Naive B cell (primary cell): ENCODE data around the gene EPHB4. TPM values are rescaled to one million over a fixed set of nuclear protein-coding genes. Genes with fewer than 3 reads are reported as not detected.

Source experiments
- ATAC-seq, 2 donors: fragments of 150-1000 bp; cut with Tn5 transposase; 2 replicates each; pipeline ENCODE4 v1.10.0; 2021; ENCODE audit warnings: low read depth in 2 of 2, mild to moderate bottlenecking in 2 of 2, moderate library complexity in 2 of 2
- DNase-seq: peaks from one replicate; pipeline ENCODE4 v3.0.0; 2022
- H3K27ac Mint-ChIP-seq, 6 donors: one replicate each; pipeline ENCODE4 v1.8.0; 2020 to 2022; ENCODE audit warnings: mild to moderate bottlenecking in 6 of 6, mixed read lengths in 6 of 6, moderate library complexity in 5 of 6, inconsistent platforms in 2 of 6
- H3K27me3 Mint-ChIP-seq, 3 donors: one replicate each; pipeline ENCODE4 v1.8.0; 2021 to 2022; ENCODE audit warnings: mixed read lengths in 3 of 3, mild to moderate bottlenecking in 1 of 3
- H3K36me3 Mint-ChIP-seq, 2 donors: one replicate each; pipeline ENCODE4 v1.8.0; 2020 to 2022; ENCODE audit warnings: mixed read lengths in 2 of 2, inconsistent platforms in 1 of 2, mild to moderate bottlenecking in 1 of 2
- H3K4me1 Mint-ChIP-seq, 3 donors: one replicate each; pipeline ENCODE4 v1.8.0; 2020 to 2022; ENCODE audit warnings: mixed read lengths in 3 of 3, inconsistent platforms in 1 of 3, mild to moderate bottlenecking in 1 of 3, moderate library complexity in 1 of 3
- H3K4me3 Mint-ChIP-seq, 8 donors: one replicate each; pipeline ENCODE4 v1.8.0; 2020 to 2022; ENCODE audit warnings: mild to moderate bottlenecking in 8 of 8, mixed read lengths in 8 of 8, moderate library complexity in 8 of 8, inconsistent platforms in 2 of 8
- H3K9me3 Mint-ChIP-seq, 7 donors: one replicate each; pipeline ENCODE4 v1.8.0; 2020 to 2022; ENCODE audit warnings: mixed read lengths in 7 of 7, mild to moderate bottlenecking in 5 of 7, inconsistent platforms in 2 of 7, moderate library complexity in 1 of 7
- polyA plus RNA-seq, 6 donors: library from polyadenylated mRNA; unstranded; fragments of 300-500 nt; fragmentation: Illumina TruSeq; gene quantifications; one replicate each; pipeline ENCODE4 v1.2.3, GENCODE V29; 2021; ENCODE audit warnings: low read depth in 6 of 6

Gene EPHB4
- polyA plus RNA-seq, 6 donors from 2014 or later, result 0.19 to 0.69 (median 0.47) TPM; not detected in 2

DNA sequence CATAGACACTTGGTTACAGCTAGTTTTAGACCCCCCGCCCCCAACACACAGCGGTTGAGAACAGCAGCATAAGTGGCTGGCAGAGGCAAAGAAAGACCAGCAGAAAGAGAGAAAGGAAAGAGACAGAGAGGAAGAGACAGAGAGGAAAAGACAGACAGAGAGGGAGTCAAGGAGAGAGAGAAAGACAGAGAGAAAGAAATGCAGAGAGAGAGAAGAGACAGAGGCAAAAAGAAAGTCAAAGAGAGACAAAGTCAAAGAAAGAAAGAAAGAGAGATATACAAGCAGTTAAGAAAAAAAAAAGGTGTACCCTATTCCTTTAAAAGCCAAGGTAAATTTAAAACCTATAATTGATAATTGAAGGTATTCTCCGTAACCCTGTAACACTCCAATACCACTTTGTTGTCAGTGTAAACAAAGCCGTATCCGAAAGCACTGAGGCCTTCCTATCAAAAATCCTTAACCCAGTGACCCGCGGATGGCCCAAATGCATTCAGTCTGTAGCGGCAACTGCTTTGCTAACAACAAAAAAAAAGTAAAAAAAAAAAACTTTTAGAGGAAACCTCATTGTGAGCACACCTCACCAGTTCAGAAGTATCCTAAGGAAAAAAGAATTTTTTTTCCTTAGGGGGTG lies 13.3 kb upstream of the EPHB4 start:
- Mint-ChIP-seq H3K4me3 (peak overlapping the region in 1 of 8 donors; percentile 68), H3K27me3 (no peaks in the 10 kb centered on the region), H3K27ac (peak overlapping the region in 1 of 6 donors; percentile 48), H3K36me3 (no peaks in the 10 kb centered on the region), H3K9me3 (no peaks in the 10 kb centered on the region), H3K4me1 (peaks cover 13 to 19% (median 17%) of the 10 kb centered on the region in 3 donors)
- no peak for DNase-seq
- no peak for ATAC-seq

DNA sequence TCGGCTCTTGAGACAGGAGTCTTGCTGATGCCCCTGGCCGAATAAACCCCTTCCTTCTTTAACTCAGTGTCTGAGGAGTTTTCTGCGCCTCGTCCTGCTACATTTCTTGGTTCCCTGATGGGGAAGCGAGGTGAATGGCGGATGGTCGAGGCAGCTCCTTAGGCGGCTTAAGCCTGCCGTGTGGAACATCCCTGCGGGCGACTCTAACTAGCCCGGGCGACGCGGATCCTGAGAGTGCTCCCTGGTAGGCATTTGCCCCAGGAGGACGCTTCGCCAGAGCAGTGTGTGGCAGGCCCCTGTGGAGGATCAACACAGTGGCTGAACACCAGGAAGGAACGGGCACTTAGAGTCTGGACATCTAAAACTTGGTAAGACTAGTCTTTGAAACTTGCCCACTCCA lies 12.0 kb upstream of the EPHB4 start:
- Mint-ChIP-seq H3K27me3 (peaks cover 0 to 3% (median 0%) of the 10 kb centered on the region in 3 donors), H3K4me1 (peaks cover 15 to 21% (median 18%) of the 10 kb centered on the region in 3 donors), H3K4me3 (no peak overlapping the region), H3K27ac (no peak overlapping the region), H3K36me3 (no peaks in the 10 kb centered on the region), H3K9me3 (no peaks in the 10 kb centered on the region)
- no peak for DNase-seq
- no peak for ATAC-seq

DNA sequence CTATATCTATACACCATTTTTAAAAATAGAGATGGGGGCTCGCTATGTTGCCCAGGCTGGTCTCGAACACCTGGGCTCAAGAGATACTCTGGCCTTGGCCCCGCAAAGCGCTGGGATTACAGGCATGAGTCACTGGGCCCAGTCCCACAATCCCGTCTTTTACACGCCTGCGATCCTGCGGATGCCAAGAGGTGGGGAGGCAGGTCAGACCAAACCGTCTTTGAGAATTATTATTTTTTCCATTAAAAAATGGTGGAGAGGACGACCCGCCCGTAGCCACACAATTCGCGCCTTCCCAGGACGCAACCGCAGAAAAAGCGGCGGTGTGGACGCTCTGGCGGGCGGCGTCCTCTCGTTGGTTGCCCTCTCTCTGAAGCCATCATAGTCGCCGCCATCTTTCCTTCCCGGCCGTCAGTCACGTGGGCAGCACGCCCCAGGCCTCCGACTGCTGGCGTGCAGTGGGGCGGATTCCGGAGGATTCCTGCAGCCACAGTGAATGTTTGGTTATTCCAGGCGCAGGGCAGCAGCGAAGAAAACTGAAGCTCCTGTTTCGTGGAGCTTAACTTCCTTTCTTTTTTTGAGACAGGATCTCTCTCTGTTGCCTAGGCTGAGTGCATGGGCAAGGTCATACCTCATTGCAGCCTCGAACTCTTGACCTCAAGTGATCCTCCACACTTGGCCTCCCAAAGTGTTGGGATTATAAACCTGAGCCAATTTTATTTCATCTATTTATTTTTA lies 9.9 kb upstream of the EPHB4 start:
- Mint-ChIP-seq H3K36me3 (no peaks in the 10 kb centered on the region), H3K4me1 (peaks cover 15 to 21% (median 18%) of the 10 kb centered on the region in 3 donors), H3K9me3 (no peaks in the 10 kb centered on the region), H3K27me3 (peaks cover 0 to 9% (median 0%) of the 10 kb centered on the region in 3 donors), H3K27ac (peak overlapping the region in 5 of 6 donors; percentile 60 to 98 (median 85)), H3K4me3 (peak overlapping the region; percentile 80 to 95 (median 92))
- peak; percentile 63 for DNase-seq
- peak; percentile 99 to 100 for ATAC-seq

DNA sequence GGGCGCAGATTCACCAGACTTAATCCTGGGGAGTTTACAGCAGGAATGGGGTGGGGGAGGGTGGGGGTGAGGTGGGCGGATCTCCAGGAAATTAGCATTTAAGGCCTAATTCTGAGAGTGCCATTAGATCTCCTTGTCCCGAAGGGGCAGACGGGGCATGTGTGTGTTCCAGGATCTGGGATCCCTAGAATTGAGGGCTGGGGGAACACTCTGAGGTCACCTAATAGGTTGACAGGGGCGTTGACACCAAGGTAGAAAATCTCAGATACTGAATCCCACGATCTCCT lies 9.4 kb upstream of the EPHB4 start:
- no peak for ATAC-seq
- Mint-ChIP-seq H3K36me3 (no peaks in the 10 kb centered on the region), H3K4me1 (peaks cover 15 to 21% (median 18%) of the 10 kb centered on the region in 3 donors)

DNA sequence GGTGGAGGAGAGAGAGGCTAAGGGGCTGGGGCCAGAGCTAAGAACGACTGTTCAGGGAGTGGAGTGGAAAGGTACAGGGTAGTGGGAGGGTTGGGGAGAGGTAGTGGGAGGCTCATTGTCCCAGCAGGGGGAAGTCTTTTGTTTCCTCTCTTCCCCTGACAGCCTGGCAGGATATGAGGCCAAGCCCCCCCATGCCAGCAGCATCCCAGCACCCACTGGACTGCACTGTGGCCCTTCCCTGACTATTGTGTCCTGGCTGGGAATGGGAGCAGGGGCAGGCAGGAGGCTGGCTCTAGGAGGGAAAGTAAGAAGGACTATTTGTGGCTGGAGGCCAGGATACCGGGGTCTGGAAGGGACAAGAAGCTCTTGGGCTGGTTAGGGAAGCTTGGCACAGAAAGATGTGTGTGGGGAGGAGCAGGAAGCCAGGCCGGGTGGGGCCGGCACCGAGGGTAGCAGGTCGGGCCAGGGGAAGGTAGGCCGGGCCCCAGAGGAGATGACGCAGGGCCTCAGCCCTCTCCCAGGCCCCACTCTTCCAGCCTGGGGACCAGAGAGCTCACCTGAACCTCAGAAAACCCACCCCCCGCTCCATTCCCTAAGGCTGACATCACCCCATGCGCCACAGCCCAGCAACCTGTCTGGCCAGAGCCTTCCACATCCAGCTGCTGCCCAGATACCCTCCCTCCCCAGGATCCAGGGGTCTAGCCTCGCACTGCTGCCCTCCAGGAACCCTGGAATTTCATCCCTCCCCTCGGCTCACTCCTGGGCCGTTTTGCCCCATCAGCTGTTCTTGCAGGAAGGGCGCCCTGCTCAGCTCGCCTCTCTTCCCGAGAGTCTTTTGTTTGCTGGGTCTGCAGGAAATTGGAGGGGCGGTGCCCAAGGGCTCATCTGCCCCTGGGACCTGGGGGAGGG lies 8.8 kb upstream of the EPHB4 start:
- Mint-ChIP-seq H3K27ac (peak overlapping the region in 3 of 6 donors; percentile 29 to 77 (median 60)), H3K4me3 (peak overlapping the region in 7 of 8 donors; percentile 7 to 95 (median 74)), H3K27me3 (peaks cover 0 to 9% (median 0%) of the 10 kb centered on the region in 3 donors), H3K4me1 (peaks cover 15 to 21% (median 18%) of the 10 kb centered on the region in 3 donors), H3K9me3 (no peaks in the 10 kb centered on the region), H3K36me3 (no peaks in the 10 kb centered on the region)
- ATAC-seq (no peak), DNase-seq (no peak)

More for the DNA sequence above, 9.4 kb upstream of the EPHB4 start:
- H3K27ac Mint-ChIP-seq, result peak overlapping the region in 3 of 6 donors; percentile 60 to 85 (median 69)
- DNase-seq, result no peak
- no peaks in the 10 kb centered on the region for H3K9me3 Mint-ChIP-seq
- peaks cover 0 to 9% (median 0%) of the 10 kb centered on the region in 3 donors for H3K27me3 Mint-ChIP-seq
- peak overlapping the region; percentile 80 to 95 (median 92) for H3K4me3 Mint-ChIP-seq

DNA sequence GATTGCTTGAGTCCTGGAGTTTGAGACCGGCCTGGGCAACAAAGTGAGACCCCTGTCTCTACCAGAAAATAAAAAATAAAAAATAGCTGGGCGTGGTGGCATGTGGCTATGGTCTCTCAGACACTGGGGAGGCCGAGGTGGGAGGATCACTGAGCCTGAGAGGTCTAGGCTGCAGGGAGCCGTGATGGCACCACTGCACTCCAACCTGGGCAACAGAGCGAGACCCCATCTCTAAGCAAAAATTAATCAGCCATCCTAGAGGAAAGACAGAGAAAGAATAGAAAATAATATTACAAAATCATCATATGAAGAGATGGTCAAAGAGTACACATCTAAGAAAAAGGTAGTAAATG lies 4.9 kb upstream of the EPHB4 start:
- H3K36me3 Mint-ChIP-seq, result no peaks in the 10 kb centered on the region
- DNase-seq (no peak), ATAC-seq (no peak)
- H3K27ac Mint-ChIP-seq, result no peak overlapping the region
- peaks cover 10 to 43% (median 24%) of the 10 kb centered on the region in 3 donors for H3K27me3 Mint-ChIP-seq
- no peak overlapping the region for H3K4me3 Mint-ChIP-seq
- no peaks in the 10 kb centered on the region for H3K9me3 Mint-ChIP-seq
- peaks cover 24 to 33% (median 27%) of the 10 kb centered on the region in 3 donors for H3K4me1 Mint-ChIP-seq

DNA sequence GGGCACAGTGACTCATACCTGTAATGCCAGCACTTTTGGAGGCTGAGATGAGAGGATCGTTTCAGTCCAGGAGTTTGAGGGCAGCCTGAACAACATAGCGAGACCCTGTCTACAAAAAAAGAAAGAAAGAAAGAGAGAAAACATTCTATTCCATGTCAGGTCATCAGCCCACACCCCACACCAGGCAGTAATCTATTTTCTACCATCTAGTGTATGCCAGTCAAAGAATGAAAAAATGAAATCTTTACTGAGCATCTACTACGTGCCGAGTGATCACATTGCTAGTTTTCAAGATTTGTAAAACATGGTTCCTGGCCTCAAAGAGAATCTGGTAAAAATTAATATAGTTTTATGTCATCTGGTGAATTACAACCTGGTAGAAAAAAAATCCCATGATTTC lies 3.1 kb upstream of the EPHB4 start:
- peaks cover 21 to 59% (median 38%) of the 10 kb centered on the region in 3 donors for H3K27me3 Mint-ChIP-seq
- H3K27ac Mint-ChIP-seq, result no peak overlapping the region
- ATAC-seq, result no peak
- H3K36me3 Mint-ChIP-seq, result peaks cover 0 to 13% of the 10 kb centered on the region in 2 donors
- peak overlapping the region in 1 of 8 donors; percentile 31 for H3K4me3 Mint-ChIP-seq
- H3K9me3 Mint-ChIP-seq, result no peaks in the 10 kb centered on the region
- DNase-seq, result no peak
- peaks cover 22 to 28% (median 26%) of the 10 kb centered on the region in 3 donors for H3K4me1 Mint-ChIP-seq

DNA sequence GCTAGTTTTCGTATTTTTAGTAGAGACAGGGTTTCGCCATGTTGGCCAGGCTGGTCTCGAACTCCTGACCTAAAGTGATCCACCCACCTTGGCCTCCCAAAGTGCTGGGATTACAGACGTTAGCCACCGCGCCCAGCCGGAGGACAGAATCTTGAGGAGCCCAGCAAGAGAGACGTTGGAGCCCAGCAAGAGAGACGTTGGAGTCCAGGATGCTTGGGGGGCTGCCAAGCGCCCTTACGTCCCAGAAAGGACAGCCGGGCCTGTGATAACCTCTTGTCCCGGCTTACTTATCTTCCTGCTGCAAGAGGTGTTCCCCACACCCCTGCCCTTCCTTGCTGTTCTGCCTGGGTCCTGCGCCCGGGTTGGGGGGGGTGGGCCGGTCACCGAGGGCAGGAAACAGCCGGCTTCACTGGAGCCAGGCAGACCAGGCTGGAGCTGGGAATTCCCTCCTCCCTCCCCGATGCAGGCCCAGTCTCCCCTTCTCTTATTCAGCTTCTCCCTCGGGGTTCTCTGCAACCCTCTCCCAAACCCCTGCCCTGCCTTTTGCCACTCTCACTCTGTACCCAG lies 1.9 kb upstream of the EPHB4 start:
- Mint-ChIP-seq H3K4me1 (peaks cover 23 to 30% (median 28%) of the 10 kb centered on the region in 3 donors), H3K27me3 (peaks cover 24 to 66% (median 50%) of the 10 kb centered on the region in 3 donors), H3K4me3 (peak overlapping the region in 5 of 8 donors; percentile 14 to 60 (median 28)), H3K27ac (no peak overlapping the region), H3K36me3 (peaks cover 0 to 17% of the 10 kb centered on the region in 2 donors), H3K9me3 (no peaks in the 10 kb centered on the region)
- DNase-seq (no peak), ATAC-seq (no peak)

DNA sequence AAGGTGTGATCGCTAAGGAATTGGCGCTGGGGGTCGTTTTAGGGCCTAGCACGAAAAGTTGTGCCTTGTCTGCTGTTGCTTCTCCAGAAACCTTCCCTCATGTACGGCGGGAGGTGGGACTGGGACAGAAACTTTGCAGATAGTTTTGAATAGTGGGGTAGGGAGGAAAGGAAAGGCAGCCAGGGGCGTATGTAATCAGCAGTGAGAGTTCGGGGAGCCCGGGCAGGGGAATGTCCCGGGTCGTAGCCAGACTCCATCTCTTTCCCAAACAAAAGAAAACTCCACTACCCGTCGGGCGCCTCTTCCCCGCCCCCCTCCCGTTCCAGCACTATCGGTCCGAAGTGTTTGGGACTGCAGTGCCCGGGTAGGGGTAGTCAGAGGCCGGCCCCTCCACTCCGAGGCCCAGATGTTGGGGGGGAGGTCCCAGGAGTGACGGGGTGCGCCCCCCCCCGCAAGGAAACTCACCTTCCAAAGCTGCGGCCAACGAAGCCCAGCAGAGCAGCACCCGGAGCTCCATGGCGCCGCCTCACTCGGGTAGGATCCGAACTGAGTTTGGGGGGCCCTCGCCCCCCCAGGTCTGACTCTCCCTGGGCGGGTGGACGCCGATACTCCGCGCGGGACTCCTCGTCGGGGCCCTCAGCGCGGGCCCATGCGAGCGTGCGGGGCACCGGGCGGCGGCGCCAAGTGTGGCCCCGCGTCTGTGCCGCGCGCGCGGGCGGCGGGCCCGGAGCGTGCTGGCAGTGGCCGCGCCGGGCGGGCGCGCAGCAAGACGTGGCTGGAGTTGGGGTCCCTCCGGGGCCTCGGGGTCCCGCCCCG lies 601 bp downstream of the EPHB4 start:
- peak overlapping the region in 1 of 6 donors; percentile 56 for H3K27ac Mint-ChIP-seq
- peaks cover 24 to 70% (median 58%) of the 10 kb centered on the region in 3 donors for H3K27me3 Mint-ChIP-seq
- peaks cover 23 to 30% (median 28%) of the 10 kb centered on the region in 3 donors for H3K4me1 Mint-ChIP-seq
- no peaks in the 10 kb centered on the region for H3K9me3 Mint-ChIP-seq
- H3K4me3 Mint-ChIP-seq, result peak overlapping the region; percentile 62 to 83 (median 78)
- peaks cover 0 to 17% of the 10 kb centered on the region in 2 donors for H3K36me3 Mint-ChIP-seq
- DNase-seq (no peak), ATAC-seq (peak; percentile 51 to 62)

DNA sequence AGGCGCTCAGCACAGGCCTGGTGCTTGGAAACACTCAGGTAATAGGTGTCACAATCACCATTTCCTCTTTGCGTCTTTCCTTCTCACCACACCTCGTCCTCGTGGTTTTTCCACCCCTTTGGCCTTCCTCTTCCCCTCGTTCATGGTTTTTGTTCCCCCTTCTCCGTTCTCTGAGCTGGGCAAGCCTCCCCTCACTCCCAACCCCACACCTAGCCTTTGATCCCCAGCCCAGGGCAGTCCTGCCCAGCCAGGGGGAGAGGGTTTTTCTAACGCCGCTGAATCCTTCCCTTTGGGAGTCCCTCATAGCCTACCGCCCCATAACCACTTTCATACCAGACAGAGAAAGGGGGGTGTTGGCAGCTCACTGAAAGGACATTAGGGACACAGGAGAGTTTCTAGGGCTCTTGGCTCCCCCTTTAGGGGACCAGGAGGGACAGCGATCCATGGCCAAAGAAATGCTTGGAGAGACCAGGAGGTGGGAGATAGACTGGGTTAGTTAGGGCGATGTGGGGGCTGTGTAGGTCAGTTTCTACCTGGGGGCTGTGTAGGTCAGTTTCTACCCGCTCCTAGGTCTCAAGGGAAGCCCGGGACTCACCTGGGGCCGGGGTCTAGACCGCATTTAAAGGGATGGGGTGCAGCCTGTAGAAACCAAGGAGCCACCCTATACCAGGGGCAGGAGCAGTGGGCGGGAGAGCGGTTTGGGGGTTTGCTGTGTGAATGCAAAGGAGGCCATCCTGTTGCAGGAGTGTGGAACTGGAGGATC lies 1.4 kb downstream of the EPHB4 start:
- Mint-ChIP-seq H3K27ac (peak overlapping the region in 1 of 6 donors; percentile 56), H3K4me3 (peak overlapping the region; percentile 62 to 83 (median 78)), H3K36me3 (peaks cover 0 to 17% of the 10 kb centered on the region in 2 donors), H3K4me1 (peaks cover 23 to 30% (median 28%) of the 10 kb centered on the region in 3 donors), H3K9me3 (no peaks in the 10 kb centered on the region), H3K27me3 (peaks cover 24 to 70% (median 58%) of the 10 kb centered on the region in 3 donors)
- DNase-seq (no peak), ATAC-seq (no peak)

DNA sequence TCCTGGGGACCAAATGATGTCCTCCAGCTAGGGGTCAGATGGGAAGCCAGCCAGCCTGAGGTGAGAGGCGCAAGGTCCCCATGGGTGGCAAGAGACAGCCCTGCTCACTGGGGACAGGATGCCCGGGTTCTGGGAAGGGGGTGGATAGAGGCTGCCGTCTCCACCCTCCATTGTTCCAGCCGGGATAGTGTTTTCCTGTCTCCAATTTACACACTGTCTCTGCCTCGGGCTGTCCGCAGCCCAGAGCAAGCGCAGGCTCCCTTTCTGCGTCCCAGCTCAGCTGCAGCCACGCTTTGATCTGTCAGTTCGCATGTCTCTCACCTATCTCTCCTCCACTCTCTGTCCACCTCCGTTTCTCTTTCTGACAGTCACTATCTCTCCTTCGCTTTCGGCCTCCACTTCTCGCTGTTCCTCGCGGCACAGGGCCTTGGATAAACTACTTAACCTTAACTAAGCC lies 2.1 kb downstream of the EPHB4 start:
- Mint-ChIP-seq H3K36me3 (peaks cover 4 to 17% of the 10 kb centered on the region in 2 donors), H3K27ac (no peak overlapping the region), H3K4me1 (peaks cover 23 to 30% (median 28%) of the 10 kb centered on the region in 3 donors), H3K27me3 (peaks cover 21 to 66% (median 58%) of the 10 kb centered on the region in 3 donors), H3K9me3 (no peaks in the 10 kb centered on the region), H3K4me3 (peak overlapping the region in 2 of 8 donors; percentile 16 to 59)
- ATAC-seq (no peak), DNase-seq (no peak)
